Natural killer cell (primary cell): ENCODE data around the gene ATP1A3. TPM values are rescaled to one million over a fixed set of nuclear protein-coding genes. Genes with fewer than 3 reads are reported as not detected.
"Not testable (repeated sequence)": the region's sequence is repeated elsewhere in the genome, so short reads cannot be mapped to it uniquely, and the experiment has no call there.

Experiments
- ATAC-seq, 3 donors: fragments of 150-1000 bp in 2 of 3; fragments of 200-7000 bp in 1 of 3; cut with Tn5 transposase; 1 replicate in 1 of 3; 2 replicates in 2 of 3; pipeline ENCODE4 v1.10.0; 2021; ENCODE audit warnings: mild to moderate bottlenecking in 2 of 3, moderate library complexity in 2 of 3
- DNase-seq, 2 donors: peaks; one replicate each; pipeline versions ENCODE4 v3.0.0 to v3.0.0-alpha.2; 2013 to 2021; ENCODE audit warnings: mixed read lengths in 1 of 2
- H3K27ac ChIP-seq: one replicate; pipeline ENCODE4 v1.5.1; 2013; ENCODE audit warnings: mild to moderate bottlenecking, low read length
- H3K27me3 ChIP-seq: one replicate; pipeline ENCODE4 v1.6.1; 2013; ENCODE audit warnings: low read length; ENCODE audit not compliant: control insufficient read depth, insufficient read depth
- H3K36me3 ChIP-seq: one replicate; pipeline ENCODE4 v1.6.1; 2013; ENCODE audit warnings: low read length; ENCODE audit not compliant: control insufficient read depth, insufficient read depth
- H3K4me1 ChIP-seq: one replicate; pipeline ENCODE4 v1.6.1; 2013; ENCODE audit warnings: low read length; ENCODE audit not compliant: control insufficient read depth, insufficient read depth
- H3K4me3 ChIP-seq: one replicate; pipeline ENCODE4 v1.5.1; 2013; ENCODE audit warnings: low read length
- H3K9me3 ChIP-seq: one replicate; pipeline ENCODE4 v1.6.1; 2013; ENCODE audit warnings: low read length; ENCODE audit not compliant: control insufficient read depth, insufficient read depth
- H3K27ac Mint-ChIP-seq, 2 donors: one replicate each; pipeline ENCODE4 v1.8.0; 2022; ENCODE audit warnings: mild to moderate bottlenecking in 2 of 2, mixed read lengths in 2 of 2, moderate library complexity in 1 of 2
- H3K27me3 Mint-ChIP-seq, 2 donors: one replicate each; pipeline ENCODE4 v1.8.0; 2022; ENCODE audit warnings: low read depth in 2 of 2, mixed read lengths in 2 of 2
- H3K36me3 Mint-ChIP-seq: one replicate; pipeline ENCODE4 v1.8.0; 2022; ENCODE audit warnings: mixed read lengths
- H3K4me1 Mint-ChIP-seq, 2 donors: one replicate each; pipeline ENCODE4 v1.8.0; 2022; ENCODE audit warnings: mixed read lengths in 2 of 2
- H3K4me3 Mint-ChIP-seq: one replicate; pipeline ENCODE4 v1.8.0; 2022; ENCODE audit warnings: mild to moderate bottlenecking, moderate library complexity, mixed read lengths
- H3K9me3 Mint-ChIP-seq, 2 donors: one replicate each; pipeline ENCODE4 v1.8.0; 2022; ENCODE audit warnings: mixed read lengths in 2 of 2
- WGBS: methylation state at CpG from one replicate; pipeline ENCODE4 v1.1.7; 2013; ENCODE audit warnings: missing lambda C conversion rate; ENCODE audit not compliant: insufficient coverage; 5-methylcytosine and 5-hydroxymethylcytosine counted together
- intact Hi-C: fragments of 100-400 bp; cut with micrococcal nuclease; formaldehyde crosslinking; loops from one replicate; pipeline ENCODE4 v1.14.2; 2022
- total RNA-seq, 4 donors: library from RNA; stranded (reverse); fragments of 120-200 nt in 1 of 4; gene quantifications; one replicate each; pipeline versions ENCODE4 v1.2.3 to v1.2.4, GENCODE V29; 2013 to 2022
- TF ChIP-seq, protein P1 (sequence below): fragments of 200-600 bp; IDR thresholded peaks from one replicate; pipeline ENCODE4 v1.8.0; 2022; ENCODE audit warnings: antibody characterized with exemption

The ATP1A3 gene
- total RNA-seq, 3 donors from 2014 or later (not counting 1 experiment from before 2014, with no cell fraction given): 13.5 to 18.2 (median 14.0) TPM

DNA sequence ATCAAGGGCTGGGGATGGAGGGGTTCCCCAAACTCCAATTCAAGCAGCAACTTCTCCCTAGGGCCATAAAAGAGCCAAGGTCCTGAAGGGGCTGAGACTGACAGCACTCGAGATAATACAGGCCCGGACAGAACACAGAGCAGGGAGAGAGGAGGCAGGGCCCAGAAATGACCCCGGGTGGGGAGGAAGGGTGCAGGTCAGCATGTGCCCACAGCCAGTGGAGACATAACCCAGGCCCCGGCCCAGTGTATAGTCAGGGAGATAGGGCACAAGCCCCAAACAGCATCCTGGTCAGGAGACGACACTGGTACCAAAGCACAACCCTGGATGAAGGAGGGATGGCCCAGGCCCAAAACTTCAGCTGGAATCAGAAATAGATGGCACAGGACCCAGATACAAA, 28.6 kb upstream of the ATP1A3 start:
- H3K4me1 Mint-ChIP-seq: no peaks in the 10 kb centered on the region
- ATAC-seq (no peak), DNase-seq (no peak)
- no peaks in the 10 kb centered on the region for H3K36me3 Mint-ChIP-seq
- TF ChIP-seq, protein P1, sequence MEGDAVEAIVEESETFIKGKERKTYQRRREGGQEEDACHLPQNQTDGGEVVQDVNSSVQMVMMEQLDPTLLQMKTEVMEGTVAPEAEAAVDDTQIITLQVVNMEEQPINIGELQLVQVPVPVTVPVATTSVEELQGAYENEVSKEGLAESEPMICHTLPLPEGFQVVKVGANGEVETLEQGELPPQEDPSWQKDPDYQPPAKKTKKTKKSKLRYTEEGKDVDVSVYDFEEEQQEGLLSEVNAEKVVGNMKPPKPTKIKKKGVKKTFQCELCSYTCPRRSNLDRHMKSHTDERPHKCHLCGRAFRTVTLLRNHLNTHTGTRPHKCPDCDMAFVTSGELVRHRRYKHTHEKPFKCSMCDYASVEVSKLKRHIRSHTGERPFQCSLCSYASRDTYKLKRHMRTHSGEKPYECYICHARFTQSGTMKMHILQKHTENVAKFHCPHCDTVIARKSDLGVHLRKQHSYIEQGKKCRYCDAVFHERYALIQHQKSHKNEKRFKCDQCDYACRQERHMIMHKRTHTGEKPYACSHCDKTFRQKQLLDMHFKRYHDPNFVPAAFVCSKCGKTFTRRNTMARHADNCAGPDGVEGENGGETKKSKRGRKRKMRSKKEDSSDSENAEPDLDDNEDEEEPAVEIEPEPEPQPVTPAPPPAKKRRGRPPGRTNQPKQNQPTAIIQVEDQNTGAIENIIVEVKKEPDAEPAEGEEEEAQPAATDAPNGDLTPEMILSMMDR: no peak
- no peaks in the 10 kb centered on the region for H3K9me3 Mint-ChIP-seq
- Histone ChIP-seq H3K27me3 (no peaks in the 10 kb centered on the region), H3K9me3 (no peaks in the 10 kb centered on the region), H3K36me3 (no peaks in the 10 kb centered on the region), H3K4me3 (no peak overlapping the region), H3K4me1 (no peaks in the 10 kb centered on the region), H3K27ac (no peak overlapping the region)
- intact Hi-C loops: no loop called here
- H3K27me3 Mint-ChIP-seq: peaks cover 0 to 20% of the 10 kb centered on the region in 2 donors
- H3K27ac Mint-ChIP-seq: no peak overlapping the region
- no peak overlapping the region for H3K4me3 Mint-ChIP-seq
- WGBS: 84% methylated on average over 5 of the region's 5 CpGs

DNA sequence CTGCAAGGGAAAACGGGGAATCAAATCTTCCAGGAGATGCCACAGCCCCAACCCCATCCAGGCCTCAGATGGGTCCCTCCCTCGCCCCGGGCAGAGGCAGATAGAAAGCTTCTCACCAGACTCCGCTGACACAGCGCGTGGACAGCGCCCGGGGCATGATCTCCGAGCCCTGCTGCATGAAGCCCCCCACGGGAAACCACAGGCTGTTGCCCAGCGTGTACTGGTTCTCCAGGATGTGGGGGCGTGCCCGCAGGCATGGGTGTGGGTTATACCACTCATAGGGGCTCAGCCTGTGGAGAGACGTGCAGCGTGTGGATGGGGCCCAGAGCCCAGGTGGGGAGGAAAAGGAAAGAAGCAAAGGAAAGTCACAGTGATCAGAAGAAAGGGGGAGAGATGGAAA, 27.2 kb upstream of the ATP1A3 start:
- 61% methylated on average over 15 of the region's 15 CpGs for WGBS
- H3K27me3 ChIP-seq: no peaks in the 10 kb centered on the region
- no peak overlapping the region for H3K4me3 Mint-ChIP-seq
- ATAC-seq: no peak
- no peaks in the 10 kb centered on the region for H3K4me1 ChIP-seq
- intact Hi-C loops: no loop called here
- no peaks in the 10 kb centered on the region for H3K36me3 ChIP-seq
- no peak overlapping the region for H3K4me3 ChIP-seq
- DNase-seq: no peak
- TF ChIP-seq, protein P1: no peak
- no peaks in the 10 kb centered on the region for H3K4me1 Mint-ChIP-seq
- no peaks in the 10 kb centered on the region for H3K9me3 Mint-ChIP-seq
- no peak overlapping the region for H3K27ac ChIP-seq
- no peak overlapping the region for H3K27ac Mint-ChIP-seq
- no peaks in the 10 kb centered on the region for H3K36me3 Mint-ChIP-seq
- peaks cover 0 to 14% of the 10 kb centered on the region in 2 donors for H3K27me3 Mint-ChIP-seq
- no peaks in the 10 kb centered on the region for H3K9me3 ChIP-seq

DNA sequence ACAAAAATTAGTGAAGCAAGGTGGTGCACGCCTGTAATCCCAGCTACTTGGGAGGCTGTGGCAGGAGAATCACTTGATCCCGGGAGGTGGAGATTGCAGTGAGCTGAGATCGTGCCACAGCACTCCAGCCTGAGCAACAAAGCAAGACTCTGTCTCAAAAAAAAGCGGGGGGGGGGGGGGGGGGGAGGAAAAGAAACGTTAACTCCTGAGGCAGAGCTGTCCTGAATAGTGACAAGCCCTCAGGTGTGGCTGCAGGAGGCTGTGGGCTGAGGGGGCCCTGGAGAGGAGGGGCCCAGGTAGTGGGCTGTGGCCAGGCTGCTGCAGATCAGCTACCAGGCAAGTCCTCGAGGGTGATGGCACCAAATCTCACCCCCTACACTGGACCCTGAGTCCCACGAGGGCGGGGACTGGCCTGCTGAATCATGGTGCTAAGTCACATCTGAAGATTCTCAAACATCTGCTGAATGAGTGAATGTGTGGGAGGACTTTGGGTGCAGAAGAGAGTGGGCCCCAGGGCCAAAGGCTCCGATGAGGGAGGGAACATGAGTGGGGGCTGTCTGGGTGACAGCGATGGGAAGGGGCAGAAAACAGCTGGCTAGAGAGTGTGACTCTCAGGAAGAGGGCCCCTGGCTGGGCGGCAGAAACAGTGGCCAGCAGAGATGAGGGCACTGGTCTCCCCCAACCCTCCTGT, 24.6 kb upstream of the ATP1A3 start:
- H3K27me3 ChIP-seq: no peaks in the 10 kb centered on the region
- Mint-ChIP-seq H3K9me3 (no peaks in the 10 kb centered on the region), H3K4me1 (no peaks in the 10 kb centered on the region), H3K36me3 (no peaks in the 10 kb centered on the region), H3K27me3 (peaks cover 0 to 4% of the 10 kb centered on the region in 2 donors), H3K27ac (no peak overlapping the region), H3K4me3 (no peak overlapping the region)
- no peaks in the 10 kb centered on the region for H3K4me1 ChIP-seq
- no peaks in the 10 kb centered on the region for H3K36me3 ChIP-seq
- no peak overlapping the region for H3K4me3 ChIP-seq
- DNase-seq (no peak), ATAC-seq (no peak)
- WGBS: 82% methylated on average over 9 of the region's 11 CpGs
- H3K9me3 ChIP-seq: no peaks in the 10 kb centered on the region
- TF ChIP-seq, protein P1: no peak
- no peak overlapping the region for H3K27ac ChIP-seq
- intact Hi-C loops: no loop called here

DNA sequence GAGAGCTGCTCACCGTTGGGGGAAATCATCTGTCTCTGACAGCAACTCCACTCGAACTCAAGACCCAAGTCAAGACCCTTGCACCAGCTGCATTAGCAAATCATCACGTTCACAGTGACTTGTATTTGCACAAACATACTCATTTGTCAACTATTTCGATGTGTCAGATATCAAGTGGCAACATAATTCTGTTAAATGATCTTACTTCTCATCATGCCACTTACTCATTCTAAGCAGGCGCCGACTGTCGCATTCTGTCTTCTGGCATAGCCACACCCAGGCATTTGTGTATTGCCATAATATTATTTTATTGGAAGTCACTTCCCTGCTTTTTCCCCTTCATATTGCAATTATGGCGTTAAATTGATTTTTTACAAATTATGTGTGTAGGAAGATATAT, 23.0 kb upstream of the ATP1A3 start:
- Histone ChIP-seq H3K36me3 (no peaks in the 10 kb centered on the region), H3K27ac (no peak overlapping the region), H3K4me1 (no peaks in the 10 kb centered on the region), H3K9me3 (no peaks in the 10 kb centered on the region), H3K27me3 (no peaks in the 10 kb centered on the region), H3K4me3 (no peak overlapping the region)
- 87% methylated on average over 6 of the region's 8 CpGs for WGBS
- TF ChIP-seq, protein P1: no peak
- intact Hi-C loops: no loop called here
- Mint-ChIP-seq H3K9me3 (no peaks in the 10 kb centered on the region), H3K4me3 (no peak overlapping the region), H3K4me1 (no peaks in the 10 kb centered on the region), H3K27ac (no peak overlapping the region), H3K36me3 (no peaks in the 10 kb centered on the region), H3K27me3 (peaks cover 0 to 3% of the 10 kb centered on the region in 2 donors)
- DNase-seq (no peak), ATAC-seq (no peak)

DNA sequence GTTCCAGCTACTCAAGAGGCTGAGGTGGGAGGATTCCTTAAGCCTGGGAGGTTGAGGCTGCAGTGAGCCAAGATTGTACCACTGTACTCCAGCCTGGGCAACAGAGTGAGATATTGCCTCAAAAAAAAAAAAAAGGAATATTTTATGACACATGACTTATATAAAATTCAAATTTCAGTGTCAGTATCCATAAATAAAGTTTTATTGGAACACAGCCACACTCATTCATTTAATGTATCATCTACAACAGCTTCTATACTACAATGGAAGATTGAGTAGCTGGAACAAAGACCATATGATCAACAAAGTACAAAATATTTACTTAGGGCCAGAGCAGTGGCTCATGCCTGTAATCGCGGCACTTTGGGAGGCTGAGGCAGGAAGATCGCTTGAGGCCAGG, 18.7 kb upstream of the ATP1A3 start:
- H3K27ac ChIP-seq, H3K9me3 Mint-ChIP-seq, H3K36me3 ChIP-seq, H3K27me3 Mint-ChIP-seq, H3K27ac Mint-ChIP-seq, DNase-seq, H3K4me1 ChIP-seq, H3K4me3 Mint-ChIP-seq, ATAC-seq, H3K4me1 Mint-ChIP-seq, intact Hi-C loops, H3K36me3 Mint-ChIP-seq, H3K9me3 ChIP-seq, H3K27me3 ChIP-seq, H3K4me3 ChIP-seq: not testable (repeated sequence)
- WGBS: 100% methylated on average over 2 of the region's 3 CpGs
